HepG2 (cell line): Measurements from ENCODE around the gene USF1.

ENCODE experiments used
- CHCHD3 ChIP-seq: sonication (generic); formaldehyde crosslinking; IDR thresholded peaks from 2 replicates; pipeline ENCODE4 v1.8.0; 2022; ENCODE audit warnings: mild to moderate bottlenecking, missing genetic modification reagents, moderate library complexity
- SMAD3 ChIP-seq: sonication (generic); formaldehyde crosslinking; IDR thresholded peaks from 2 replicates; pipeline ENCODE4 v1.4.0; 2020; ENCODE audit warnings: missing genetic modification reagents

DNA sequence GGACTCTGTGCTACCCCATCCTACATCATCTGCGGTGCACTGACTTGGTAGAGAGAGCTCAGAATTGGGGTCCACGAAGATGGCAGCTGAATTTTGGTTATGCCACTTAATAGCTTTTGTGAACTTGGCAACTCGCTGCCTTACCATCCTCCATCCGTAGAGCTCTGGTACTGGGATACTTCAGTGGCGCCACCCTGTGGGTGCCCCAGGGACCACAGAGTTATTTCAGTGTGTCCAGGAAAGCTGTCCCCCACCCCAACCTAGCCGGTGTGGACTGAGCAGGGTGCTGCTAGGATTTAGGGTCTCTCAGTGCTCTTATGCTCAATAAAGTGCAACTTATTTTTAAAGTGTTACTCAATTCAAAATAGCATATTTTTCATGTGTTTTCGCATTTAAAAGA, 9.0 kb upstream of the USF1 start:
- TF ChIP-seq CHCHD3 (no peak), SMAD3 (CRISPR knock-in tag) (no peak)
